Natural killer cell treated with Interleukin-12 subunit alpha and Interleukin-12 subunit beta and Interleukin-15 and Interleukin-18, amount 100 ng/mL, for 72 hours (primary cell): ENCODE measurements around the gene GJB6. TPM values are rescaled to one million over a fixed set of nuclear protein-coding genes. Genes with fewer than 3 reads are reported as not detected.

Experiments used
- ATAC-seq, 2 donors: fragments of 150-1000 bp; cut with Tn5 transposase in 1 of 2; sonication (Bioruptor Pico), chemical (Tn5 transposase) in 1 of 2; 2 replicates each; pipeline ENCODE4 v1.10.0; 2021
- DNase-seq: peaks from one replicate; pipeline ENCODE4 v3.0.0; 2022; ENCODE audit warnings: low spot score
- H3K27ac Mint-ChIP-seq, 2 donors: 1 replicate in 1 of 2; 2 replicates in 1 of 2; pipeline ENCODE4 v1.8.0; 2022; ENCODE audit warnings: mixed read lengths in 2 of 2, mild to moderate bottlenecking in 1 of 2, moderate library complexity in 1 of 2
- H3K27me3 Mint-ChIP-seq, 2 donors: 1 replicate in 1 of 2; 2 replicates in 1 of 2; pipeline ENCODE4 v1.8.0; 2022; ENCODE audit warnings: mixed read lengths in 2 of 2
- H3K36me3 Mint-ChIP-seq: one replicate; pipeline ENCODE4 v1.8.0; 2022; ENCODE audit warnings: mixed read lengths
- H3K4me1 Mint-ChIP-seq, 2 donors: 1 replicate in 1 of 2; 2 replicates in 1 of 2; pipeline ENCODE4 v1.8.0; 2022; ENCODE audit warnings: low read depth in 2 of 2, mixed read lengths in 2 of 2, mild to moderate bottlenecking in 1 of 2
- H3K4me3 Mint-ChIP-seq: one replicate; pipeline ENCODE4 v1.8.0; 2022; ENCODE audit warnings: mixed read lengths
- H3K9me3 Mint-ChIP-seq: 2 replicates; pipeline ENCODE4 v1.8.0; 2022; ENCODE audit warnings: mixed read lengths
- total RNA-seq, 2 donors: library from RNA; stranded (reverse); gene quantifications; one replicate each; pipeline ENCODE4 v1.2.3, GENCODE V29; 2022

The GJB6 gene
- total RNA-seq, 2 donors from 2014 or later: 0.62 to 3.2 TPM

GRCh38 chr13:20247963-20248362 is 15.8 kb upstream of the GJB6 start:
- Mint-ChIP-seq H3K4me3 (no peak overlapping the region), H3K4me1 (no peaks in the 10 kb centered on the region), H3K36me3 (no peaks in the 10 kb centered on the region), H3K27ac (no peak overlapping the region), H3K9me3 (no peaks in the 10 kb centered on the region), H3K27me3 (peaks cover 13 to 14% of the 10 kb centered on the region in 2 donors)
- ATAC-seq (peak; percentile 24 to 48), DNase-seq (no peak)

GRCh38 chr13:20247403-20247802 is 15.3 kb upstream of the GJB6 start:
- Mint-ChIP-seq H3K9me3 (no peaks in the 10 kb centered on the region), H3K36me3 (no peaks in the 10 kb centered on the region), H3K27ac (no peak overlapping the region), H3K27me3 (peaks cover 16 to 17% of the 10 kb centered on the region in 2 donors), H3K4me1 (no peaks in the 10 kb centered on the region), H3K4me3 (no peak overlapping the region)
- no peak for DNase-seq
- ATAC-seq: peak in 1 of 2 donors; percentile 43

GRCh38 chr13:20241593-20241992 is 9.5 kb upstream of the GJB6 start:
- no peaks in the 10 kb centered on the region for H3K36me3 Mint-ChIP-seq
- peaks cover 40 to 42% of the 10 kb centered on the region in 2 donors for H3K27me3 Mint-ChIP-seq
- H3K9me3 Mint-ChIP-seq: no peaks in the 10 kb centered on the region
- ATAC-seq: no peak
- H3K4me3 Mint-ChIP-seq: no peak overlapping the region
- H3K4me1 Mint-ChIP-seq: no peaks in the 10 kb centered on the region
- no peak overlapping the region for H3K27ac Mint-ChIP-seq
- DNase-seq: no peak

- ATAC-seq: peak; percentile 10 to 17
- DNase-seq: no peak
- H3K27ac Mint-ChIP-seq: no peak overlapping the region
- H3K4me1 Mint-ChIP-seq: no peaks in the 10 kb centered on the region
- H3K27me3 Mint-ChIP-seq: peaks cover 39 to 46% of the 10 kb centered on the region in 2 donors
- H3K36me3 Mint-ChIP-seq: no peaks in the 10 kb centered on the region
- no peaks in the 10 kb centered on the region for H3K9me3 Mint-ChIP-seq
- no peak overlapping the region for H3K4me3 Mint-ChIP-seq
These were observed 7.6 kb upstream of the GJB6 start for GRCh38 chr13:20239748-20240147.

- no peaks in the 10 kb centered on the region for H3K36me3 Mint-ChIP-seq
- no peaks in the 10 kb centered on the region for H3K9me3 Mint-ChIP-seq
- ATAC-seq: peak in 1 of 2 donors; percentile 11
- H3K4me1 Mint-ChIP-seq: peaks cover 0 to 3% of the 10 kb centered on the region in 2 donors
- H3K27ac Mint-ChIP-seq: no peak overlapping the region
- no peak for DNase-seq
- peaks cover 23 to 44% of the 10 kb centered on the region in 2 donors for H3K27me3 Mint-ChIP-seq
- no peak overlapping the region for H3K4me3 Mint-ChIP-seq
These were observed 598 bp upstream of the GJB6 start for GRCh38 chr13:20232556-20233277.

- ATAC-seq (peak; percentile 46 to 53), DNase-seq (no peak)
- Mint-ChIP-seq H3K36me3 (no peaks in the 10 kb centered on the region), H3K4me1 (peaks cover 0 to 3% of the 10 kb centered on the region in 2 donors), H3K27ac (no peak overlapping the region), H3K9me3 (no peaks in the 10 kb centered on the region), H3K4me3 (peak overlapping the region; percentile 73), H3K27me3 (peaks cover 18 to 41% of the 10 kb centered on the region in 2 donors)
These were observed 943 bp downstream of the GJB6 start for GRCh38 chr13:20230913-20231838.

- Mint-ChIP-seq H3K36me3 (no peaks in the 10 kb centered on the region), H3K27me3 (peaks cover 6 to 24% of the 10 kb centered on the region in 2 donors), H3K9me3 (no peaks in the 10 kb centered on the region), H3K27ac (no peak overlapping the region), H3K4me1 (peaks cover 0 to 3% of the 10 kb centered on the region in 2 donors), H3K4me3 (no peak overlapping the region)
- DNase-seq (no peak), ATAC-seq (no peak)
These were observed 4.4 kb downstream of the GJB6 start for GRCh38 chr13:20227730-20228129.

GRCh38 chr13:20227288-20227687 is 4.8 kb downstream of the GJB6 start:
- peaks cover 6 to 24% of the 10 kb centered on the region in 2 donors for H3K27me3 Mint-ChIP-seq
- H3K4me1 Mint-ChIP-seq: peaks cover 0 to 3% of the 10 kb centered on the region in 2 donors
- no peaks in the 10 kb centered on the region for H3K9me3 Mint-ChIP-seq
- DNase-seq (no peak), ATAC-seq (no peak)
- H3K4me3 Mint-ChIP-seq: no peak overlapping the region
- no peak overlapping the region for H3K27ac Mint-ChIP-seq
- H3K36me3 Mint-ChIP-seq: no peaks in the 10 kb centered on the region

GRCh38 chr13:20222553-20222952 is 9.6 kb downstream of the GJB6 start:
- Mint-ChIP-seq H3K27ac (no peak overlapping the region), H3K9me3 (no peaks in the 10 kb centered on the region), H3K36me3 (no peaks in the 10 kb centered on the region), H3K4me1 (peaks cover 4 to 10% of the 10 kb centered on the region in 2 donors), H3K4me3 (no peak overlapping the region), H3K27me3 (peaks cover 6 to 7% of the 10 kb centered on the region in 2 donors)
- DNase-seq (no peak), ATAC-seq (no peak)

- Mint-ChIP-seq H3K4me3 (no peak overlapping the region), H3K4me1 (peaks cover 4 to 10% of the 10 kb centered on the region in 2 donors), H3K9me3 (no peaks in the 10 kb centered on the region), H3K36me3 (no peaks in the 10 kb centered on the region), H3K27ac (no peak overlapping the region), H3K27me3 (peaks cover 7 to 9% of the 10 kb centered on the region in 2 donors)
- DNase-seq (no peak), ATAC-seq (peak in 1 of 2 donors; percentile 36)
These were observed 10.3 kb downstream of the GJB6 start for GRCh38 chr13:20221772-20222171.

GRCh38 chr13:20219577-20219976 is 12.5 kb downstream of the GJB6 start:
- no peaks in the 10 kb centered on the region for H3K9me3 Mint-ChIP-seq
- no peak for ATAC-seq

GRCh38 chr13:20217168-20217567 is 15.0 kb downstream of the GJB6 start:
- Mint-ChIP-seq H3K27ac (no peak overlapping the region), H3K4me3 (no peak overlapping the region), H3K27me3 (peaks cover 32 to 35% of the 10 kb centered on the region in 2 donors), H3K9me3 (no peaks in the 10 kb centered on the region), H3K36me3 (no peaks in the 10 kb centered on the region), H3K4me1 (peaks cover 4 to 10% of the 10 kb centered on the region in 2 donors)
- ATAC-seq (no peak), DNase-seq (no peak)

More at GRCh38 chr13:20219577-20219976, 12.5 kb downstream of the GJB6 start:
- peaks cover 4 to 10% of the 10 kb centered on the region in 2 donors for H3K4me1 Mint-ChIP-seq
- DNase-seq: no peak
- peak overlapping the region in 1 of 2 donors; percentile 8 for H3K27ac Mint-ChIP-seq
- H3K27me3 Mint-ChIP-seq: peaks cover 13 to 14% of the 10 kb centered on the region in 2 donors
- H3K36me3 Mint-ChIP-seq: no peaks in the 10 kb centered on the region
- peak overlapping the region; percentile 6 for H3K4me3 Mint-ChIP-seq

- no peaks in the 10 kb centered on the region for H3K36me3 Mint-ChIP-seq
- peaks cover 38 to 54% of the 10 kb centered on the region in 2 donors for H3K27me3 Mint-ChIP-seq
- peaks cover 0 to 3% of the 10 kb centered on the region in 2 donors for H3K4me1 Mint-ChIP-seq
- no peak overlapping the region for H3K4me3 Mint-ChIP-seq
- no peak overlapping the region for H3K27ac Mint-ChIP-seq
- no peak for DNase-seq
- ATAC-seq: no peak
- no peaks in the 10 kb centered on the region for H3K9me3 Mint-ChIP-seq
These were observed 22.2 kb downstream of the GJB6 start for GRCh38 chr13:20209948-20210347.
